HepG2 (cell line): ENCODE results near the gene C3orf38. TPM values are rescaled to one million over a fixed set of nuclear protein-coding genes. Genes with fewer than 3 reads are reported as not detected.

Source experiments
- ATAC-seq: fragments of 200-7000 bp; cut with Tn5 transposase; 3 replicates; pipeline ENCODE4 v1.9.1; 2020; ENCODE audit warnings: mild to moderate bottlenecking, moderate library complexity
- BruUV-seq: library from RNA; stranded (reverse); fragments of 400-500 nt; replicated peaks from 2 replicates; lab custom pipeline; 2021; lab: Mats Ljungman, UMichigan
- CTCF ChIA-PET: fragments of 300-600 bp; formaldehyde crosslinking; extraction: SDS; loops from one replicate; lab custom pipeline; 2021; ENCODE audit warnings: low total read pairs, inconsistent platforms, low intra/inter-chr PET ratio; lab: Yijun Ruan, JAX
- POLR2A ChIA-PET: fragments of 350-600 bp; sonication (Branson Sonifier 250); formaldehyde crosslinking; loops from one replicate; lab custom pipeline; 2020; ENCODE audit warnings: antibody characterized with exemption, inconsistent platforms; lab: Yijun Ruan, JAX
- DNase-seq: peaks from one replicate; pipeline ENCODE4 v3.0.0-alpha.2; 2015; ENCODE audit warnings: low spot score
- FAIRE-seq: peaks from 3 replicates; lab custom pipeline; 2011; peaks lifted over from hg19 to GRCh38; lab: Jason Lieb, UNC
- H2AFZ ChIP-seq: one replicate; pipeline ENCODE4 v1.6.1; 2011; ENCODE audit warnings: low read length, inconsistent platforms
- H3K27ac ChIP-seq: fragments of 300-600 bp; 3 replicates; pipeline ENCODE4 v1.8.0; 2011; ENCODE audit warnings: mixed run types, mild to moderate bottlenecking, mixed read lengths, low read length, inconsistent platforms; ENCODE audit not compliant: insufficient read depth; ENCODE audit errors: extremely low read length
- H3K27me3 ChIP-seq, 2 experiments: fragments of 200-600 bp in 1 of 2; 2 replicates in 1 of 2; 3 replicates in 1 of 2; pipeline versions ENCODE4 v1.6.0 to v1.8.0; 2011; ENCODE audit warnings: low read length in 2 of 2, mild to moderate bottlenecking in 2 of 2, moderate library complexity in 2 of 2, inconsistent platforms in 1 of 2; ENCODE audit not compliant: insufficient read depth in 2 of 2, control insufficient read depth in 1 of 2
- H3K36me3 ChIP-seq, 2 experiments: fragments of 200-600 bp in 1 of 2; replicated peaks in 1 of 2; 2 replicates in 1 of 2; 3 replicates in 1 of 2; pipeline versions ENCODE4 v1.5.1 to v1.8.0; 2011; ENCODE audit warnings: low read length in 2 of 2, inconsistent platforms in 1 of 2; ENCODE audit not compliant: insufficient read depth in 2 of 2, control insufficient read depth in 1 of 2
- H3K4me1 ChIP-seq: 2 replicates; pipeline ENCODE4 v1.5.1; 2012; ENCODE audit warnings: low read length, inconsistent platforms; ENCODE audit not compliant: insufficient read depth
- H3K4me2 ChIP-seq: 2 replicates; pipeline ENCODE4 v1.6.0; 2011; ENCODE audit warnings: low read depth, low read length, inconsistent platforms
- H3K4me3 ChIP-seq, 3 experiments: fragments of 200-600 bp in 1 of 3; sonication (generic), shearing (Covaris generic) in 1 of 3; replicated peaks in 1 of 3; 2 replicates each; pipeline ENCODE4 v1.5.1; 2011 to 2016; ENCODE audit warnings: low read length in 3 of 3, inconsistent platforms in 2 of 3, low read depth in 2 of 3, mild to moderate bottlenecking in 2 of 3, control low read depth in 1 of 3, mixed read lengths in 1 of 3; ENCODE audit not compliant: insufficient read depth in 1 of 3
- H3K79me2 ChIP-seq: one replicate; pipeline ENCODE4 v1.6.1; 2011; ENCODE audit warnings: low read length, inconsistent platforms; ENCODE audit not compliant: insufficient read depth
- H3K9ac ChIP-seq: 2 replicates; pipeline ENCODE4 v1.6.0; 2011; ENCODE audit warnings: mild to moderate bottlenecking, low read depth, low read length, inconsistent platforms; ENCODE audit not compliant: insufficient read depth
- H3K9me3 ChIP-seq: 2 replicates; pipeline ENCODE4 v1.5.1; 2012; ENCODE audit warnings: mild to moderate bottlenecking, low read length
- H4K20me1 ChIP-seq: 2 replicates; pipeline ENCODE4 v1.6.0; 2011; ENCODE audit warnings: inconsistent platforms, mild to moderate bottlenecking, low read length, moderate library complexity; ENCODE audit not compliant: insufficient read depth
- ATF7-NPFF ChIP-seq: sonication (generic); formaldehyde crosslinking; IDR thresholded peaks from 2 replicates; pipeline ENCODE4 v1.8.1; 2023; ENCODE audit warnings: mild to moderate bottlenecking, low read depth, missing genetic modification reagents, moderate library complexity
- CBX5 ChIP-seq: sonication (generic); formaldehyde crosslinking; IDR thresholded peaks from 2 replicates; pipeline ENCODE4 v1.4.0; 2020; ENCODE audit warnings: missing genetic modification reagents, borderline replicate concordance
- FOXO1 ChIP-seq: sonication (generic); formaldehyde crosslinking; IDR thresholded peaks from 2 replicates; pipeline ENCODE4 v1.4.0; 2020; ENCODE audit warnings: missing genetic modification reagents
- GLI4 ChIP-seq: sonication (generic); formaldehyde crosslinking; IDR thresholded peaks from 2 replicates; pipeline ENCODE4 v1.5.1; 2020; ENCODE audit warnings: missing genetic modification reagents, mild to moderate bottlenecking, moderate library complexity, borderline replicate concordance
- HHEX ChIP-seq: IDR thresholded peaks from 2 replicates; pipeline ENCODE4 v1.6.1; 2016; ENCODE audit warnings: control low read depth
- KDM1A ChIP-seq: IDR thresholded peaks from 2 replicates; pipeline ENCODE4 v1.6.1; 2016; ENCODE audit warnings: missing compliant biosample characterization
- NR2F1 ChIP-seq, 2 experiments: fragments of 450-650 bp in 1 of 2; formaldehyde crosslinking in 1 of 2; IDR thresholded peaks; 2 replicates each; pipeline versions ENCODE4 v1.5.0 to v1.6.1; 2016 to 2020; ENCODE audit warnings: mild to moderate bottlenecking in 1 of 2, missing compliant biosample characterization in 1 of 2, missing genetic modification reagents in 1 of 2, moderate library complexity in 1 of 2
- TBX2 ChIP-seq: sonication (generic); formaldehyde crosslinking; IDR thresholded peaks from 2 replicates; pipeline ENCODE4 v1.5.0; 2020; ENCODE audit warnings: missing genetic modification reagents, mild to moderate bottlenecking, borderline replicate concordance
- TOE1 ChIP-seq: sonication (generic); formaldehyde crosslinking; IDR thresholded peaks from 2 replicates; pipeline ENCODE4 v1.4.0; 2020; ENCODE audit warnings: mild to moderate bottlenecking, missing genetic modification reagents
- XRCC5 ChIP-seq: fragments of 200-400 bp; formaldehyde crosslinking; optimal IDR thresholded peaks from 2 replicates; pipeline ENCODE3; 2017; ENCODE audit warnings: mild to moderate bottlenecking, low read length
- ZBTB1 ChIP-seq: sonication (generic); formaldehyde crosslinking; IDR thresholded peaks from 2 replicates; pipeline ENCODE4 v1.4.0; 2020; ENCODE audit warnings: missing genetic modification reagents, borderline replicate concordance
- ZNF274 ChIP-seq: sonication (generic); formaldehyde crosslinking; IDR thresholded peaks from 2 replicates; pipeline ENCODE4 v1.5.1; 2020; ENCODE audit warnings: mild to moderate bottlenecking, missing genetic modification reagents
- ZNF543 ChIP-seq: sonication (generic); formaldehyde crosslinking; IDR thresholded peaks from 2 replicates; pipeline ENCODE4 v1.4.0; 2020; ENCODE audit warnings: mild to moderate bottlenecking, missing genetic modification reagents
- ZNF670 ChIP-seq: sonication (generic); formaldehyde crosslinking; IDR thresholded peaks from 2 replicates; pipeline ENCODE4 v1.8.0; 2022; ENCODE audit warnings: mild to moderate bottlenecking, missing genetic modification reagents, borderline replicate concordance
- ZNF691 ChIP-seq: sonication (generic); formaldehyde crosslinking; IDR thresholded peaks from 2 replicates; pipeline ENCODE4 v1.4.0; 2020; ENCODE audit warnings: missing genetic modification reagents, low read depth, mild to moderate bottlenecking, borderline replicate concordance
- ZNF747 ChIP-seq: sonication (generic); formaldehyde crosslinking; IDR thresholded peaks from 2 replicates; pipeline ENCODE4 v1.8.1; 2023; ENCODE audit warnings: missing genetic modification reagents, mild to moderate bottlenecking, borderline replicate concordance
- WGBS: methylation state at CpG from one replicate; pipeline ENCODE4 v1.1.6; 2017; ENCODE audit warnings: low lambda C conversion rate; 5-methylcytosine and 5-hydroxymethylcytosine counted together
- in situ Hi-C: cut with HindIII; loops from 2 replicates; pipeline ENCODE4 v1.10.0; 2017; ENCODE audit warnings: low pct_unique_long_range_greater_than_20kb; ENCODE audit not compliant: extremely low pct_ligation_motif_present
- intact Hi-C: fragments of 100-400 bp; cut with micrococcal nuclease; formaldehyde crosslinking; loops from one replicate; pipeline ENCODE4 v1.10.0; 2022; ENCODE audit not compliant: unreplicated experiment
- polyA plus RNA-seq, 8 experiments: library from polyadenylated mRNA; depleted of rRNA in 3 of 8; stranded (reverse) in 7 of 8; unstranded in 1 of 8; fragments of >200 nt; fragmentation: Illumina TruSeq in 4 of 8; extraction: Trizol in 4 of 8; gene quantifications; 2 replicates each; pipeline versions ENCODE4 v1.2.1 to v1.2.3, GENCODE V29; 2011 to 2016; ENCODE audit warnings: low read depth in 4 of 8, missing spikeins in 1 of 8, mixed read lengths in 1 of 8; ENCODE audit not compliant: insufficient read depth in 1 of 8
- total RNA-seq, 5 experiments: library from RNA; depleted of rRNA; stranded (reverse); fragments of >200 nt; fragmentation: Illumina TruSeq; extraction: Trizol; gene quantifications; 2 replicates each; pipeline ENCODE4 v1.2.3, GENCODE V29; 2016; ENCODE audit warnings: low read depth in 1 of 5
- TF ChIP-seq, protein P1 (sequence below): sonication (generic); formaldehyde crosslinking; IDR thresholded peaks from 2 replicates; pipeline ENCODE4 v1.5.1; 2020; ENCODE audit warnings: mild to moderate bottlenecking, missing genetic modification reagents, moderate library complexity
- TF ChIP-seq, protein P2 (sequence below): sonication (generic); formaldehyde crosslinking; IDR thresholded peaks from 2 replicates; pipeline ENCODE4 v1.8.0; 2022; ENCODE audit warnings: missing genetic modification reagents, low read depth, mild to moderate bottlenecking, borderline replicate concordance

C3orf38 gene
- total and polyA plus RNA-seq, 2 of the 13 experiments (the other 11 are each of a cell fraction or from before 2014, with no cell fraction given), result 6.0 to 17.5 TPM

DNA sequence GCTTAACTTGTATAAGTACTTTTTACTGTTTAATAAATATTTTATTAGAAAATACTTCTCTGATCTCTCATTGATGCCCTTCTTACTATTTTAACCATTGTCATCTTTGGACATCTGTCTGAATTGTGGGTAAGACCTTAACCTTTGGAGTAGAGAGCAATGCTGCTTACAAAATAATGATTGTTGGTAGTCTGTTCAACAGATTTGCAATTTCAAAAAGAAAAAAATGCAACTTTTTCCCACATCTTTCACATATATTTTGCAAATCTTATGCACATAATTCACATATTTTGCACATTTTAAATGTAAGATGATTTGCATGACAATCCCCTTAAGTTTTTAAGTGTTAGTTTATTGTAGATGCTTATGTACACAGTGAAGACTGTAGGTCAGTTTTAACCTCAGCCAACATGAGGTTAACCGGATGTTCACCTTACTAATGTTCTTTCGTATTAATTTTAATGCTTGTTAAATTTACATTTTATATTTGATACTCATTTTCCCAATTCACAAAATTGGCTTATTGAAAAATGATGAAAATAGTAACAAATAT is 16.7 kb downstream of the C3orf38 start:
- BruUV-seq, result no TSS peak
- no peak for FAIRE-seq

GRCh38 chr3:88167173-88167572 is 17.4 kb downstream of the C3orf38 start:
- no peaks in the 10 kb centered on the region for H3K36me3 ChIP-seq
- no peak for TF ChIP-seq TOE1 (CRISPR knock-in tag)
- TF ChIP-seq ZBTB1 (CRISPR knock-in tag), result no peak
- TF ChIP-seq TBX2, result no peak
- no peak for TF ChIP-seq ZNF747 (CRISPR knock-in tag)
- TF ChIP-seq, protein P1, sequence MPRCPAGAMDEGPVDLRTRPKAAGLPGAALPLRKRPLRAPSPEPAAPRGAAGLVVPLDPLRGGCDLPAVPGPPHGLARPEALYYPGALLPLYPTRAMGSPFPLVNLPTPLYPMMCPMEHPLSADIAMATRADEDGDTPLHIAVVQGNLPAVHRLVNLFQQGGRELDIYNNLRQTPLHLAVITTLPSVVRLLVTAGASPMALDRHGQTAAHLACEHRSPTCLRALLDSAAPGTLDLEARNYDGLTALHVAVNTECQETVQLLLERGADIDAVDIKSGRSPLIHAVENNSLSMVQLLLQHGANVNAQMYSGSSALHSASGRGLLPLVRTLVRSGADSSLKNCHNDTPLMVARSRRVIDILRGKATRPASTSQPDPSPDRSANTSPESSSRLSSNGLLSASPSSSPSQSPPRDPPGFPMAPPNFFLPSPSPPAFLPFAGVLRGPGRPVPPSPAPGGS (CRISPR knock-in tag), result no peak
- no peak for TF ChIP-seq ZNF691 (CRISPR knock-in tag)
- no peak for TF ChIP-seq XRCC5
- TF ChIP-seq, all 625 proteins: peak for 0
- no peaks in the 10 kb centered on the region for H4K20me1 ChIP-seq
- no peaks in the 10 kb centered on the region for H3K4me1 ChIP-seq
- no peaks in the 10 kb centered on the region for H3K27me3 ChIP-seq
- intact Hi-C loops (no loop called here), in situ Hi-C loops (no loop called here)
- no peaks in the 10 kb centered on the region for H3K79me2 ChIP-seq
- ATAC-seq (no peak), DNase-seq (no peak), FAIRE-seq (no peak)
- no peak overlapping the region for H3K9ac ChIP-seq
- 96% methylated on average over 6 of the region's 6 CpGs for WGBS
- no peak overlapping the region for H2AFZ ChIP-seq
- CTCF ChIA-PET, result no interaction called here
- POLR2A ChIA-PET, result no interaction called here
- BruUV-seq, result no TSS peak
- no peak overlapping the region for H3K4me2 ChIP-seq
- no peaks in the 10 kb centered on the region for H3K9me3 ChIP-seq
- no peak overlapping the region for H3K4me3 ChIP-seq
- no peak overlapping the region for H3K27ac ChIP-seq

More for the DNA sequence above, 16.7 kb downstream of the C3orf38 start:
- Histone ChIP-seq H2AFZ (no peak overlapping the region), H3K4me3 (no peak overlapping the region), H3K4me2 (no peak overlapping the region), H3K36me3 (no peaks in the 10 kb centered on the region), H3K79me2 (no peaks in the 10 kb centered on the region), H3K4me1 (no peaks in the 10 kb centered on the region), H3K9me3 (no peaks in the 10 kb centered on the region), H4K20me1 (no peaks in the 10 kb centered on the region), H3K27ac (no peak overlapping the region), H3K9ac (no peak overlapping the region), H3K27me3 (no peaks in the 10 kb centered on the region)
- ATAC-seq, result no peak
- intact Hi-C loops, result no loop called here
- ChIA-PET CTCF (no interaction called here), POLR2A (no interaction called here)
- in situ Hi-C loops, result no loop called here
- no peak for DNase-seq
- no peak for TF ChIP-seq ZNF670 (CRISPR knock-in tag)
- TF ChIP-seq ZNF543 (CRISPR knock-in tag), result no peak
- no peak for TF ChIP-seq GLI4 (CRISPR knock-in tag)
- TF ChIP-seq CBX5 (CRISPR knock-in tag), result no peak
- TF ChIP-seq KDM1A (CRISPR knock-in tag), result no peak
- TF ChIP-seq, protein P2, sequence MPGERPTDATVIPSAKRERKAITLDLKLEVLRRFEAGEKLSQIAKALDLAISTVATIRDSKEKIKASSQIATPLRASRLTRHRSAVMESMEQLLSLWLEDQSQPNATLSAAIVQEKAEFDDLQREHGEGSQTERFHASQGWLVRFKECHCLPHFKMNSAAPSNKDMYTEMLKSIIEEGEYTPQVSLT (CRISPR knock-in tag), result no peak
- TF ChIP-seq FOXO1, result no peak
- no peak for TF ChIP-seq ZNF274
- TF ChIP-seq HHEX, result no peak
- no peak for TF ChIP-seq ATF7-NPFF (CRISPR knock-in tag)
- TF ChIP-seq NR2F1 (CRISPR knock-in tag; IDR thresholded peaks at IDR 0.05), result no peak
- 97% methylated on average over 2 of the region's 2 CpGs for WGBS
